Activated CD8-positive, alpha-beta T cell treated with anti-CD3 and anti-CD28 coated beads for 36 hours (primary cell): ENCODE measurements around the gene HNRNPM. TPM values are rescaled to one million over a fixed set of nuclear protein-coding genes. Genes with fewer than 3 reads are reported as not detected.

Experiments used
- ATAC-seq: fragments of 200-7000 bp; cut with Tn5 transposase; one replicate; pipeline ENCODE4 v1.10.0; 2021; ENCODE audit warnings: mild to moderate bottlenecking, moderate library complexity
- CTCF ChIA-PET: fragments of 350-600 bp; sonication (Branson Sonifier 250); formaldehyde crosslinking; loops from one replicate; lab custom pipeline; 2021; ENCODE audit warnings: antibody characterized with exemption; lab: Charles Lee
- POLR2A ChIA-PET: fragments of 350-600 bp; sonication (Branson Sonifier 250); formaldehyde crosslinking; loops from one replicate; lab custom pipeline; 2021; ENCODE audit warnings: antibody characterized with exemption; lab: Charles Lee
- DNase-seq: peaks from one replicate; pipeline ENCODE4 v3.0.0-alpha.2; 2020
- H3K27ac Mint-ChIP-seq: one replicate; pipeline ENCODE4 v1.8.0; 2021; ENCODE audit warnings: mild to moderate bottlenecking, mixed read lengths
- H3K27me3 Mint-ChIP-seq: one replicate; pipeline ENCODE4 v1.8.0; 2021; ENCODE audit warnings: mixed read lengths
- H3K36me3 Mint-ChIP-seq: one replicate; pipeline ENCODE4 v1.8.0; 2021; ENCODE audit warnings: low read depth, mixed read lengths
- H3K4me1 Mint-ChIP-seq: one replicate; pipeline ENCODE4 v1.8.0; 2021; ENCODE audit warnings: low read depth, mixed read lengths
- H3K4me3 Mint-ChIP-seq: one replicate; pipeline ENCODE4 v1.8.0; 2021; ENCODE audit warnings: mild to moderate bottlenecking, moderate library complexity, mixed read lengths
- H3K9me3 Mint-ChIP-seq: one replicate; pipeline ENCODE4 v1.8.0; 2021; ENCODE audit warnings: mixed read lengths
- intact Hi-C: fragments of 100-400 bp; cut with micrococcal nuclease; formaldehyde crosslinking; loops from one replicate; pipeline ENCODE4 v1.10.0; 2022
- total RNA-seq, 2 experiments: library from RNA; stranded (reverse); gene quantifications; one replicate each; pipeline ENCODE4 v1.2.3, GENCODE V29; 2021
- TF ChIP-seq, protein P1 (sequence below): fragments of 200-600 bp; IDR thresholded peaks from one replicate; pipeline ENCODE4 v1.8.0; 2022; ENCODE audit warnings: antibody characterized with exemption, mild to moderate bottlenecking

HNRNPM gene
- total RNA-seq, 2 experiments from 2014 or later: 242 to 254 TPM

DNA sequence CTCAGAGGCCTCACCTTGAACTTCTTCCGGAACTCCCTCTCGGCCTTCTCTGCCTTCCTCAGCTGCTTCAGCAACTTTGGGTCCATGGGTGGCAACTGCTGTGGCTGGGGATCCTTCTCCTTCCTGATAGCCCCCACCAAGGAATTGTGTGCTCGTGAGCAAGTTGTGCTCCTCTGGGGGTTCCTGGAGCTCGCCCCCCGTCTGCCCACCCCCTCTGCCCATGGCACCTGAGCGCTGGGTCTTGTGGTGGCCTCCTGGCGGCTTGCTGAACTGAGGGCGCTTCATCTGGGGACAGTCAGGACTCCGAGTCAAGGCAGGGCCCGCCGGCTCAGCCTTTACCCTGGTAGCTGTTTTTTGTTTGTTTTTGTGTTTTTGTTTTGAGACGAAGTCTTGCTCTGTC, 46.1 kb downstream of the HNRNPM start:
- Mint-ChIP-seq H3K9me3 (no peaks in the 10 kb centered on the region), H3K4me1 (peaks cover 44% of the 10 kb centered on the region), H3K27ac (peak overlapping the region; percentile 16), H3K4me3 (no peak overlapping the region), H3K36me3 (peaks cover 27% of the 10 kb centered on the region), H3K27me3 (no peaks in the 10 kb centered on the region)
- ChIA-PET POLR2A (no interaction called here), CTCF (interaction anchor here (1.5 to 2.6 kb wide), 2 partner anchors 78 to 89 kb away, joined by 3 to 12 read pairs; partner anchors contain the start of gene MARCHF2)
- TF ChIP-seq, protein P1, sequence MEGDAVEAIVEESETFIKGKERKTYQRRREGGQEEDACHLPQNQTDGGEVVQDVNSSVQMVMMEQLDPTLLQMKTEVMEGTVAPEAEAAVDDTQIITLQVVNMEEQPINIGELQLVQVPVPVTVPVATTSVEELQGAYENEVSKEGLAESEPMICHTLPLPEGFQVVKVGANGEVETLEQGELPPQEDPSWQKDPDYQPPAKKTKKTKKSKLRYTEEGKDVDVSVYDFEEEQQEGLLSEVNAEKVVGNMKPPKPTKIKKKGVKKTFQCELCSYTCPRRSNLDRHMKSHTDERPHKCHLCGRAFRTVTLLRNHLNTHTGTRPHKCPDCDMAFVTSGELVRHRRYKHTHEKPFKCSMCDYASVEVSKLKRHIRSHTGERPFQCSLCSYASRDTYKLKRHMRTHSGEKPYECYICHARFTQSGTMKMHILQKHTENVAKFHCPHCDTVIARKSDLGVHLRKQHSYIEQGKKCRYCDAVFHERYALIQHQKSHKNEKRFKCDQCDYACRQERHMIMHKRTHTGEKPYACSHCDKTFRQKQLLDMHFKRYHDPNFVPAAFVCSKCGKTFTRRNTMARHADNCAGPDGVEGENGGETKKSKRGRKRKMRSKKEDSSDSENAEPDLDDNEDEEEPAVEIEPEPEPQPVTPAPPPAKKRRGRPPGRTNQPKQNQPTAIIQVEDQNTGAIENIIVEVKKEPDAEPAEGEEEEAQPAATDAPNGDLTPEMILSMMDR: no peak
- intact Hi-C loops: no loop called here
- DNase-seq: no peak
- no peak for ATAC-seq

DNA sequence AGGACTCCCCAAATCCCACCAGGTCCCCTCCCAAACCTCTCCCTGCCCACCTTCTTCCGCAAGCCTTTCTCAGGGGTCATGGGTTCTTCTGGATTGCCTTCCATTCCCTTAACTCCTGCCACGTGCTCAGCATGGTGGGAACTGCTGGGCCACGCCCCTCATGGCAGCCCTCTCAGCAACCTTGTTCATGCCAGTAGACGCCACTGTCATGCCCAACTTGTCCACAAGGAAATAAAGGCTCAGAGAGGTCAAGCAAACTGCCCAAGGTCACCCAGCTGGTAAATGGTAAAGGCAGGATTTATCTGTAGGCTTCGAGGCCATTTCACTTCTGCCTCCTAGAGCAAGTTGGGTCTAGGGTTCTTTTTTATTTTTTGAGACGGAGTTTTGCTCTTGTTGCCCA, 46.8 kb downstream of the HNRNPM start:
- Mint-ChIP-seq H3K4me1 (peaks cover 40% of the 10 kb centered on the region), H3K36me3 (peaks cover 20% of the 10 kb centered on the region), H3K9me3 (no peaks in the 10 kb centered on the region), H3K27ac (no peak overlapping the region), H3K4me3 (no peak overlapping the region), H3K27me3 (no peaks in the 10 kb centered on the region)
- POLR2A ChIA-PET: no interaction called here
- TF ChIP-seq, protein P1: no peak
- intact Hi-C loops: no loop called here
- DNase-seq (no peak), ATAC-seq (no peak)
- CTCF ChIA-PET: interaction anchor here (1.5 to 2.6 kb wide), 2 partner anchors 78 to 88 kb away, joined by 3 to 12 read pairs; partner anchors contain the start of gene MARCHF2

DNA sequence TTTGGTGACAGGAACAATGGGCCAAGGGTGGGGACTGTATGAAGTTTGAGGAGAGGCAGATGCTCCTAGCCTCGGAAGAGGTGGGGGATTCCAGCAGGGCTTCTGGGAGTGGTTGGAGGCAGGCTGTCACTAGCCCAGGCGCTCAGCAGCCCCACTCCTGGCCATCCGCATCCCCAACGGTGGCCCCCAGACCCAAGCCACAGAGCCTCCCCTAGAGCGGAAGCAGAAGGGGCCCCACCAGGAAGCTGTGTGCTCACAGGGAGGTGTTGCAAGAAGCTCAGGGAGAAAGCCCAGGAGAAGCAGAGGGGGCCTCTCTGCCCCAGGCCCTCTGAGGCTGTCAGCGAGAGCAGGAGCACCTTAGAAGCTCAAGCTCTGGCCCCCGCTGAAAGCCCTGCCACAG, 49.4 kb downstream of the HNRNPM start:
- Mint-ChIP-seq H3K9me3 (no peaks in the 10 kb centered on the region), H3K4me3 (no peak overlapping the region), H3K4me1 (peaks cover 21% of the 10 kb centered on the region), H3K27ac (peak overlapping the region; percentile 76), H3K27me3 (no peaks in the 10 kb centered on the region), H3K36me3 (peaks cover 2% of the 10 kb centered on the region)
- peak; percentile 43 for DNase-seq
- intact Hi-C loops: no loop called here
- ChIA-PET POLR2A (no interaction called here), CTCF (interaction anchor here (1.2 to 2.5 kb wide), 5 partner anchors 9 to 87 kb away, joined by 3 to 11 read pairs (median 4); partner anchors contain the start of gene MARCHF2)
- TF ChIP-seq, protein P1: no peak
- ATAC-seq: peak; percentile 67

DNA sequence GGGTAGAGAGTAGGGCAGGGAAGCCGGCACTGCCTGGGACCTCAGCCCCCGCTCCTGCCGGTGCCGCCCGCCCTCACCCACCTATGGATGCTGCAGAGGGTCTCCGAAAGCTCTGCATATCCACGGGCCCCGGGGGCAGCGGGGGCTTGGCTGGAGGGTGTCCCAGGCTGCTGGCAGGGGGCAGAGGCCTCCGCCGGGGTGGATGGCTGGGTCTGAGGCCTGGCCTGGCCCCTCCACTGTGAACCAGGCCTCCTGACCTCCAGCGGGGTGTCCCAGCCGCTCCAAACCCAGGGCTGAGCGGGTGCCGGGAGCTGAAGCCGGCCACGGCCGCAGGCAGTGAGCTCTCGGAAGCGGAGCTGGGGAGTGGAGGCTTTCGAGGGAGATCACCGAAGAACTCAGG, 53.5 kb downstream of the HNRNPM start:
- no peaks in the 10 kb centered on the region for H3K27me3 Mint-ChIP-seq
- H3K9me3 Mint-ChIP-seq: no peaks in the 10 kb centered on the region
- ChIA-PET CTCF (no interaction called here), POLR2A (interaction anchor here (1.6 kb wide), 1 partner anchor 15 kb away, joined by 6 read pairs; the partner anchor contains the start of gene ZNF414)
- DNase-seq: no peak
- no peak overlapping the region for H3K4me3 Mint-ChIP-seq
- TF ChIP-seq, protein P1: no peak
- no peak overlapping the region for H3K27ac Mint-ChIP-seq
- peaks cover 25% of the 10 kb centered on the region for H3K4me1 Mint-ChIP-seq
- H3K36me3 Mint-ChIP-seq: no peaks in the 10 kb centered on the region
- intact Hi-C loops: no loop called here
- ATAC-seq: no peak

DNA sequence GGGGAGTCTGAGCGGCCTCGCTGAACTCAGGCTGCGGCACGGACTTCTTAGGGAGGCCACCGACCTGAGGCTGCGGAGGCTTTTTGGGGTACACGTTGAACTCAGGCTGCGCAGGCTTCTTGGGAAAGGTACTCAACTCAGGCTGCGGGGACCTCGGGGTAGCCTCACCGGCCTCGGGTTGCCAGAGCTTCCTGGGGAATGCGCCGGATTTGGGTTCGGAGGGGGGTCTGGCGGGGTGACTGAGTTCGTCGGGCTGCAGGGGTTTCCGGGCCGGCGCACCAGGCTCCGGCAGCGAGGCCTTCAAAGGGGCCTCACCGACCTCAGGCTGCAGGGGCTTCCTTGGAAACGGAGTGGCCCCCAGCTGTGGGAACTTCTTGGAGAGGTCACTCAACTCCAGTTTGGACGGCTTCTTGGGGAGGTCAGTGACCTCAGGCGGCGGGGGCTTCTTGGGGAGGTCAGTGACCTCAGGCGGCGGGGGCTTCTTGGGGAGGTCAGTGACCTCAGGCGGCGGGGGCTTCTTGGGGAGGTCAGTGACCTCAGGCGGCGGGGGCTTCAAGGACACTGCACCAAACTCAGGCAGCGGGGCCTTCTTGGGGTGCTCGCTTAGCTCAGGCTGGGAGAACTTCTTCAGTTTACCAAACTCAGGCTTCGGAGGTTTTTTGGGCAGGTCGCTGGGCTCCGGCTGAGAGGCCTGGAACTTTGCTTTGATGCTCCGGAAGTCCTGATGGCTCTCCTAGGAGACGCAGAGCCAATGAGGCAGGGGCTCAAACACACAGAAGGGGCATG, 54.5 kb downstream of the HNRNPM start:
- no peak for ATAC-seq
- CTCF ChIA-PET: no interaction called here
- POLR2A ChIA-PET: interaction anchor here (2.2 kb wide), 1 partner anchor 15 kb away, joined by 12 read pairs; the partner anchor contains the start of gene ZNF414
- intact Hi-C loops: no loop called here
- Mint-ChIP-seq H3K4me3 (no peak overlapping the region), H3K4me1 (peaks cover 19% of the 10 kb centered on the region), H3K9me3 (no peaks in the 10 kb centered on the region), H3K27me3 (no peaks in the 10 kb centered on the region), H3K36me3 (no peaks in the 10 kb centered on the region), H3K27ac (no peak overlapping the region)
- TF ChIP-seq, protein P1: no peak
- no peak for DNase-seq
